ENCODE data around the gene SNRK.
"Not testable (repeated sequence)": the region's sequence is repeated elsewhere in the genome, so short reads cannot be mapped to it uniquely, and the experiment has no call there.

The SNRK gene

GRCh38 chr3:43353923-43354670 lies 67.8 kb downstream of the SNRK start:
- Histone ChIP-seq H3K4me1 (ENCODE audit: control insufficient read depth, insufficient read depth, low read length) (no peaks in the 10 kb centered on the region), H3K27ac (ENCODE audit: insufficient read depth, low read depth, low read length, poor library complexity, severe bottlenecking) (no peak overlapping the region), H3K36me3 (ENCODE audit: control insufficient read depth, insufficient read depth, low read length) (no peaks in the 10 kb centered on the region), H3K9me3 (ENCODE audit: control insufficient read depth, low read length) (no peaks in the 10 kb centered on the region), H3K27me3 (ENCODE audit: control insufficient read depth, insufficient read depth, low read length, poor library complexity, severe bottlenecking) (no peaks in the 10 kb centered on the region), H3K4me3 (ENCODE audit: insufficient read depth, low read depth, low read length) (no peak overlapping the region)
- 83 to 94% methylated on average over 4 of the region's 4 CpGs for whole genome bisulfite sequencing, 2 experiments

GRCh38 chr3:43356033-43356432 lies 69.7 kb downstream of the SNRK start:
- not testable (repeated sequence) for H3K4me1 ChIP-seq (ENCODE audit: control insufficient read depth, insufficient read depth, low read length); H3K36me3 ChIP-seq (ENCODE audit: control insufficient read depth, insufficient read depth, low read length); H3K9me3 ChIP-seq (ENCODE audit: control insufficient read depth, low read length); H3K27ac ChIP-seq (ENCODE audit: insufficient read depth, low read depth, low read length, poor library complexity, severe bottlenecking); H3K27me3 ChIP-seq (ENCODE audit: control insufficient read depth, insufficient read depth, low read length, poor library complexity, severe bottlenecking); H3K4me3 ChIP-seq (ENCODE audit: insufficient read depth, low read depth, low read length)
- WGBS, 2 experiments, result 86 to 92% methylated on average over 2 of the region's 2 CpGs

DNA sequence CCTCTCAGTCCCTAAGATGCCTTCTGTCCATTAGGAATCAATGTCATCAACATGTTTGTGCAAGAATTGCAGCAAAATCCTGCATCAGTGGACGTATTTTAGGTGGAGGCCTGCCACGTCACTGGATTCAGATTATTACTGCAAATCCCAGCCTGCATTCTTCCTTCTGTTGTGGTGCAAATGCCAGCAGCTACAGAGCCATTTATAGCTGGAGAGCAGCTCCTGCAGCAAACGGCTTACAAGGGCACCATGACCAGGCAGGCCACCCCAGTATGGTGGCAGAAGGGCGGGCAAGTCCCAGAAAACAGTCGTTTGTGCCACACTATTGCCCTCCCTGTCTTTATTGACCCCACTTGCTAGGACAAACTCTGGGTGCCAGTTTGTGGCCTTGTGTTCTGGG lies 74.7 kb downstream of the SNRK start:
- Histone ChIP-seq H3K4me1 (ENCODE audit: control insufficient read depth, insufficient read depth, low read length) (no peaks in the 10 kb centered on the region), H3K36me3 (ENCODE audit: control insufficient read depth, insufficient read depth, low read length) (no peaks in the 10 kb centered on the region), H3K27me3 (ENCODE audit: control insufficient read depth, insufficient read depth, low read length, poor library complexity, severe bottlenecking) (no peaks in the 10 kb centered on the region), H3K9me3 (ENCODE audit: control insufficient read depth, low read length) (no peaks in the 10 kb centered on the region), H3K27ac (ENCODE audit: insufficient read depth, low read depth, low read length, poor library complexity, severe bottlenecking) (no peak overlapping the region), H3K4me3 (ENCODE audit: insufficient read depth, low read depth, low read length) (no peak overlapping the region)
- WGBS, 2 experiments, result 89 to 91% methylated on average over 5 of the region's 5 CpGs

DNA sequence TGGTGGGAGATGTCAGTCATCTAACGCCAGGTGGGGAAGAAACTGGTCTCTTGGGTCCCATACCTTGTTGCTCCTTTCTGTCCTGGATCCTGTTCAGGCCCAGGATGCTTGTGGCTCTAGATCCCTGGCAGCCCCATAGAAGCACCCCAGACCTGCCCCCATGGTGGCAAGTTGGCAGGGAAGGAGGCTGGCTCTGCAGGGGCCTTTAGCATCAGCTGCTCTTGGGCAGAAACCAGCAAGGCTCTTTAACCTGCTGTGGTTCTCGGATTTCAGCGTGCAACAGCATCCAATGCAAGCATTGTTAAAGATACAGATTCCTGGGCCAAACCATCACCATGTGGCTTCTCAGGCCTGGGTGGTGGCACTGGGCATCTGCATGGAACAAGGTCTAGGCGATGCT lies 75.8 kb downstream of the SNRK start:
- H3K4me1 ChIP-seq (ENCODE audit: control insufficient read depth, insufficient read depth, low read length), result no peaks in the 10 kb centered on the region
- H3K4me3 ChIP-seq (ENCODE audit: insufficient read depth, low read depth, low read length), result no peak overlapping the region
- H3K27ac ChIP-seq (ENCODE audit: insufficient read depth, low read depth, low read length, poor library complexity, severe bottlenecking), result no peak overlapping the region
- no peaks in the 10 kb centered on the region for H3K27me3 ChIP-seq (ENCODE audit: control insufficient read depth, insufficient read depth, low read length, poor library complexity, severe bottlenecking)
- H3K9me3 ChIP-seq (ENCODE audit: control insufficient read depth, low read length), result no peaks in the 10 kb centered on the region
- 91 to 93% methylated on average over 4 of the region's 4 CpGs for WGBS, 2 experiments
- no peaks in the 10 kb centered on the region for H3K36me3 ChIP-seq (ENCODE audit: control insufficient read depth, insufficient read depth, low read length)

- Histone ChIP-seq H3K27ac (ENCODE audit: insufficient read depth, low read depth, low read length, poor library complexity, severe bottlenecking) (no peak overlapping the region), H3K9me3 (ENCODE audit: control insufficient read depth, low read length) (no peaks in the 10 kb centered on the region), H3K27me3 (ENCODE audit: control insufficient read depth, insufficient read depth, low read length, poor library complexity, severe bottlenecking) (no peaks in the 10 kb centered on the region), H3K4me1 (ENCODE audit: control insufficient read depth, insufficient read depth, low read length) (peaks cover 3% of the 10 kb centered on the region), H3K4me3 (ENCODE audit: insufficient read depth, low read depth, low read length) (no peak overlapping the region), H3K36me3 (ENCODE audit: control insufficient read depth, insufficient read depth, low read length) (no peaks in the 10 kb centered on the region)
- WGBS, 2 experiments, result 95% methylated on average over 6 of the region's 6 CpGs
Measured at GRCh38 chr3:43362961-43363360, 76.6 kb downstream of the SNRK start.

- H3K27ac ChIP-seq (ENCODE audit: insufficient read depth, low read depth, low read length, poor library complexity, severe bottlenecking), result no peak overlapping the region
- H3K9me3 ChIP-seq (ENCODE audit: control insufficient read depth, low read length), result no peaks in the 10 kb centered on the region
- no peak overlapping the region for H3K4me3 ChIP-seq (ENCODE audit: insufficient read depth, low read depth, low read length)
- H3K27me3 ChIP-seq (ENCODE audit: control insufficient read depth, insufficient read depth, low read length, poor library complexity, severe bottlenecking), result no peaks in the 10 kb centered on the region
- no peaks in the 10 kb centered on the region for H3K36me3 ChIP-seq (ENCODE audit: control insufficient read depth, insufficient read depth, low read length)
- WGBS, 2 experiments, result 90 to 91% methylated on average over 26 of the region's 26 CpGs
- H3K4me1 ChIP-seq (ENCODE audit: control insufficient read depth, insufficient read depth, low read length), result peaks cover 5% of the 10 kb centered on the region
Measured at GRCh38 chr3:43363621-43364266, 77.4 kb downstream of the SNRK start.

- Histone ChIP-seq H3K27me3 (ENCODE audit: control insufficient read depth, insufficient read depth, low read length, poor library complexity, severe bottlenecking) (no peaks in the 10 kb centered on the region), H3K9me3 (ENCODE audit: control insufficient read depth, low read length) (no peaks in the 10 kb centered on the region), H3K27ac (ENCODE audit: insufficient read depth, low read depth, low read length, poor library complexity, severe bottlenecking) (no peak overlapping the region), H3K4me1 (ENCODE audit: control insufficient read depth, insufficient read depth, low read length) (peaks cover 5% of the 10 kb centered on the region), H3K36me3 (ENCODE audit: control insufficient read depth, insufficient read depth, low read length) (no peaks in the 10 kb centered on the region), H3K4me3 (ENCODE audit: insufficient read depth, low read depth, low read length) (no peak overlapping the region)
- 96% methylated on average over 14 of the region's 14 CpGs for WGBS, 2 experiments
Measured at GRCh38 chr3:43364494-43364893, 78.2 kb downstream of the SNRK start.

DNA sequence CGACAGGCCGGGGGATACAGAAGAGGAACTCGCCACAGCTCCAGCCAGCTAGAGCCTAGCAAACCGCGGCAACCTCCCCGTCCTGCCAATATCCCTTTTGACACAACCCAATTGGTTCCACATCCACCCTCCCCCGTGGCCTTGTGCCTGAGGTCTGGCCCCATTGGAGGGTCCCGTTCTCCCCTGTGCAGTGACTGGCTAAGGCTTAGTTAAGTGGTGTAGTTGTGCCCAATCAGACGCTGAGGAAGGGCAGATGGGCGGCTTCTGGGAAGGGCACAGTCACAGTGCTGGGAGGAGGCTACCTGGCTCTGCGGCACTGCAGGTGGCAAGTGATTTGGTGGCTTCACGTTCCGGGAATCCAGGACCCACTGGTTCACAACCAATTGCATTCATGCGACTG lies 78.6 kb downstream of the SNRK start:
- no peaks in the 10 kb centered on the region for H3K36me3 ChIP-seq (ENCODE audit: control insufficient read depth, insufficient read depth, low read length)
- no peak overlapping the region for H3K27ac ChIP-seq (ENCODE audit: insufficient read depth, low read depth, low read length, poor library complexity, severe bottlenecking)
- H3K9me3 ChIP-seq (ENCODE audit: control insufficient read depth, low read length), result no peaks in the 10 kb centered on the region
- no peak overlapping the region for H3K4me3 ChIP-seq (ENCODE audit: insufficient read depth, low read depth, low read length)
- 96% methylated on average over 14 of the region's 14 CpGs for WGBS, 2 experiments
- H3K4me1 ChIP-seq (ENCODE audit: control insufficient read depth, insufficient read depth, low read length), result peaks cover 5% of the 10 kb centered on the region
- H3K27me3 ChIP-seq (ENCODE audit: control insufficient read depth, insufficient read depth, low read length, poor library complexity, severe bottlenecking), result no peaks in the 10 kb centered on the region

- no peak overlapping the region for H3K4me3 ChIP-seq (ENCODE audit: insufficient read depth, low read depth, low read length)
- 94% methylated on average over 12 of the region's 12 CpGs for WGBS, 2 experiments
- H3K27me3 ChIP-seq (ENCODE audit: control insufficient read depth, insufficient read depth, low read length, poor library complexity, severe bottlenecking), result no peaks in the 10 kb centered on the region
Measured at GRCh38 chr3:43365601-43366305, 79.4 kb downstream of the SNRK start.

GRCh38 chr3:43366481-43366880 lies 80.1 kb downstream of the SNRK start:
- Histone ChIP-seq H3K9me3 (ENCODE audit: control insufficient read depth, low read length) (no peaks in the 10 kb centered on the region), H3K4me3 (ENCODE audit: insufficient read depth, low read depth, low read length) (no peak overlapping the region), H3K27me3 (ENCODE audit: control insufficient read depth, insufficient read depth, low read length, poor library complexity, severe bottlenecking) (no peaks in the 10 kb centered on the region), H3K4me1 (ENCODE audit: control insufficient read depth, insufficient read depth, low read length) (peaks cover 5% of the 10 kb centered on the region), H3K27ac (ENCODE audit: insufficient read depth, low read depth, low read length, poor library complexity, severe bottlenecking) (no peak overlapping the region), H3K36me3 (ENCODE audit: control insufficient read depth, insufficient read depth, low read length) (no peaks in the 10 kb centered on the region)
- WGBS, 2 experiments, result 94 to 97% methylated on average over 11 of the region's 11 CpGs

More at GRCh38 chr3:43365601-43366305, 79.4 kb downstream of the SNRK start:
- H3K9me3 ChIP-seq (ENCODE audit: control insufficient read depth, low read length), result no peaks in the 10 kb centered on the region
- no peaks in the 10 kb centered on the region for H3K36me3 ChIP-seq (ENCODE audit: control insufficient read depth, insufficient read depth, low read length)
- no peak overlapping the region for H3K27ac ChIP-seq (ENCODE audit: insufficient read depth, low read depth, low read length, poor library complexity, severe bottlenecking)
- H3K4me1 ChIP-seq (ENCODE audit: control insufficient read depth, insufficient read depth, low read length), result peaks cover 5% of the 10 kb centered on the region
